ENCODE results near the gene TUT4. TPM values are rescaled to one million over a fixed set of nuclear protein-coding genes. Genes with fewer than 3 reads are reported as not detected.

Gene TUT4
- polyA plus RNA-seq, 1 donor from 2014 or later, result 84.1 TPM

DNA sequence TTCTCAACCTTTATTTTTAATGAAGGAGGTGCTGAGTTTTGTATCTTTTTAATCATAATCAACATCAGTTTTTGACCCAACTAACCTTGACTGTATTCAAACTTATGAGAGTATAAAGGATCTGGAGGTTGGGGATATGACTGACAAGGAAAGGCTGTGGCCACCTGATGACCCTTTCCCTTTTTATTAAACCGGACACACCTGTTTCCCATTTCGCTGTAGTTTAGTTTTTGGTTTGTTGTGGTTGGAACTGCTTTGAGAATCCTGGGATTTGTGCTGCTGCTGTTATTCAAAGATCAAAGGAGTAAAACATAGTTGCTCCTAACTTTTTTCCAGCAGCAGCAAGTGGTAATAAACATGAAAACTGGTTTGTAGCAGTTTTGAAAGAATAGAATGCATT, 136.1 kb downstream of the TUT4 start:
- H3K9ac ChIP-seq (ENCODE audit: low read length), result no peak overlapping the region

GRCh38 chr1:52414942-52415341, 137.9 kb downstream of the TUT4 start:
- no peak overlapping the region for H2AFZ ChIP-seq (ENCODE audit: low read depth, low read length)
- no peaks in the 10 kb centered on the region for H3K9me2 ChIP-seq (ENCODE audit: insufficient read depth, low read length)
- H3K36me3 ChIP-seq (ENCODE audit: insufficient read depth, low read length), result peaks cover 9% of the 10 kb centered on the region
- H3K4me3 ChIP-seq (ENCODE audit: low read length), result no peak overlapping the region
- no peaks in the 10 kb centered on the region for H3K27me3 ChIP-seq (ENCODE audit: insufficient read depth, low read depth, low read length)
- H3K9me3 ChIP-seq (ENCODE audit: low read length), result no peaks in the 10 kb centered on the region
- H4K20me1 ChIP-seq (ENCODE audit: insufficient read depth), result no peaks in the 10 kb centered on the region
- H3K9ac ChIP-seq (ENCODE audit: low read length), result no peak overlapping the region
- no peaks in the 10 kb centered on the region for H3F3A ChIP-seq (ENCODE audit: insufficient read depth, low read length, poor library complexity, severe bottlenecking)
- no peak overlapping the region for H3K27ac ChIP-seq (ENCODE audit: low read length)
- H3K79me2 ChIP-seq (replicated peaks; ENCODE audit: insufficient read depth, low read length), result no peaks in the 10 kb centered on the region
- no peak overlapping the region for H3K4me2 ChIP-seq (ENCODE audit: low read length)
- TF ChIP-seq EZH2 (IDR thresholded peaks at IDR 0.05; ENCODE audit: borderline replicate concordance, insufficient read depth, low read length, poor library complexity, severe bottlenecking), result no peak
- no peak for TF ChIP-seq POLR2AphosphoS5 (IDR thresholded peaks at IDR 0.05)
- TF ChIP-seq REST (IDR thresholded peaks at IDR 0.05; ENCODE audit: borderline replicate concordance), result no peak
- no peak for TF ChIP-seq MXI1 (conservative IDR thresholded peaks at IDR 0.05; ENCODE audit: poor library complexity, severe bottlenecking)
- no peak for TF ChIP-seq TAF1 (IDR thresholded peaks at IDR 0.05; ENCODE audit: low read depth)
- TF ChIP-seq RAD21 (conservative IDR thresholded peaks at IDR 0.05), result no peak
- TF ChIP-seq SMC3 (conservative IDR thresholded peaks at IDR 0.05; ENCODE audit: poor library complexity), result no peak
- no peak for TF ChIP-seq EP300 (conservative IDR thresholded peaks at IDR 0.05; ENCODE audit: poor library complexity, severe bottlenecking)
- TF ChIP-seq, protein P1, sequence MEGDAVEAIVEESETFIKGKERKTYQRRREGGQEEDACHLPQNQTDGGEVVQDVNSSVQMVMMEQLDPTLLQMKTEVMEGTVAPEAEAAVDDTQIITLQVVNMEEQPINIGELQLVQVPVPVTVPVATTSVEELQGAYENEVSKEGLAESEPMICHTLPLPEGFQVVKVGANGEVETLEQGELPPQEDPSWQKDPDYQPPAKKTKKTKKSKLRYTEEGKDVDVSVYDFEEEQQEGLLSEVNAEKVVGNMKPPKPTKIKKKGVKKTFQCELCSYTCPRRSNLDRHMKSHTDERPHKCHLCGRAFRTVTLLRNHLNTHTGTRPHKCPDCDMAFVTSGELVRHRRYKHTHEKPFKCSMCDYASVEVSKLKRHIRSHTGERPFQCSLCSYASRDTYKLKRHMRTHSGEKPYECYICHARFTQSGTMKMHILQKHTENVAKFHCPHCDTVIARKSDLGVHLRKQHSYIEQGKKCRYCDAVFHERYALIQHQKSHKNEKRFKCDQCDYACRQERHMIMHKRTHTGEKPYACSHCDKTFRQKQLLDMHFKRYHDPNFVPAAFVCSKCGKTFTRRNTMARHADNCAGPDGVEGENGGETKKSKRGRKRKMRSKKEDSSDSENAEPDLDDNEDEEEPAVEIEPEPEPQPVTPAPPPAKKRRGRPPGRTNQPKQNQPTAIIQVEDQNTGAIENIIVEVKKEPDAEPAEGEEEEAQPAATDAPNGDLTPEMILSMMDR (IDR thresholded peaks at IDR 0.05; ENCODE audit: poor library complexity, severe bottlenecking), result no peak

More for the DNA sequence above, 136.1 kb downstream of the TUT4 start:
- H3K9me2 ChIP-seq (ENCODE audit: insufficient read depth, low read length), result no peaks in the 10 kb centered on the region
- H3K27ac ChIP-seq (ENCODE audit: low read length), result no peak overlapping the region
- H4K20me1 ChIP-seq (ENCODE audit: insufficient read depth), result no peaks in the 10 kb centered on the region
- H3F3A ChIP-seq (ENCODE audit: insufficient read depth, low read length, poor library complexity, severe bottlenecking), result no peaks in the 10 kb centered on the region
- no peak for TF ChIP-seq MXI1 (conservative IDR thresholded peaks at IDR 0.05; ENCODE audit: poor library complexity, severe bottlenecking)
- H3K27me3 ChIP-seq (ENCODE audit: insufficient read depth, low read depth, low read length), result no peaks in the 10 kb centered on the region
- no peaks in the 10 kb centered on the region for H3K79me2 ChIP-seq (replicated peaks; ENCODE audit: insufficient read depth, low read length)
- H2AFZ ChIP-seq (ENCODE audit: low read depth, low read length), result no peak overlapping the region
- H3K9me3 ChIP-seq (ENCODE audit: low read length), result no peaks in the 10 kb centered on the region
- no peak overlapping the region for H3K4me2 ChIP-seq (ENCODE audit: low read length)
- H3K36me3 ChIP-seq (ENCODE audit: insufficient read depth, low read length), result peaks cover 13% of the 10 kb centered on the region
- no peak overlapping the region for H3K4me3 ChIP-seq (ENCODE audit: low read length)
